SH-SY5Y (cell line): ENCODE measurements around the gene LUZP1.

Experiments used
- GATA2 ChIP-seq: IDR thresholded peaks from 2 replicates; pipeline ENCODE4 v1.6.1; 2011; ENCODE audit warnings: mild to moderate bottlenecking, low read depth, low read length
- GATA3 ChIP-seq: IDR thresholded peaks from 2 replicates; pipeline ENCODE4 v1.6.1; 2011; ENCODE audit warnings: low read depth, mild to moderate bottlenecking, low read length, moderate library complexity

Gene LUZP1

GRCh38 chr1:23079025-23079424 lies 89.6 kb downstream of the LUZP1 start:
- no peak for TF ChIP-seq GATA2
- TF ChIP-seq GATA3: no peak

- TF ChIP-seq GATA3: no peak
- no peak for TF ChIP-seq GATA2
These were observed 94.6 kb downstream of the LUZP1 start for GRCh38 chr1:23074012-23074411.

- TF ChIP-seq GATA3 (no peak), GATA2 (no peak)
These were observed 99.0 kb downstream of the LUZP1 start for GRCh38 chr1:23069675-23070074.

GRCh38 chr1:23069149-23069548 lies 99.5 kb downstream of the LUZP1 start:
- no peak for TF ChIP-seq GATA2
- TF ChIP-seq GATA3: no peak

GRCh38 chr1:23066075-23066474 lies 102.6 kb downstream of the LUZP1 start:
- TF ChIP-seq GATA3: no peak

GRCh38 chr1:23065385-23065784 lies 103.3 kb downstream of the LUZP1 start:
- TF ChIP-seq GATA3 (no peak), GATA2 (peak; percentile 71)

GRCh38 chr1:23062271-23062670 lies 106.4 kb downstream of the LUZP1 start:
- no peak for TF ChIP-seq GATA2
- TF ChIP-seq GATA3: no peak

GRCh38 chr1:23057301-23057700 lies 111.4 kb downstream of the LUZP1 start:
- TF ChIP-seq GATA3 (no peak), GATA2 (no peak)

- TF ChIP-seq GATA2: no peak
- no peak for TF ChIP-seq GATA3
These were observed 117.3 kb downstream of the LUZP1 start for GRCh38 chr1:23051290-23051909.

GRCh38 chr1:23050201-23050600 lies 118.5 kb downstream of the LUZP1 start:
- TF ChIP-seq GATA2 (no peak), GATA3 (no peak)

GRCh38 chr1:23044035-23044434 lies 124.6 kb downstream of the LUZP1 start:
- TF ChIP-seq GATA2 (no peak), GATA3 (no peak)

- no peak for TF ChIP-seq GATA3
- no peak for TF ChIP-seq GATA2
These were observed 128.1 kb downstream of the LUZP1 start for GRCh38 chr1:23040509-23040908.

- TF ChIP-seq GATA2: peak; percentile 43
- 0 out of 2 replicates have a peak, but pooled peaks have one; percentile 21 for TF ChIP-seq GATA3
These were observed 129.3 kb downstream of the LUZP1 start for GRCh38 chr1:23039308-23039826.

- no peak for TF ChIP-seq GATA3
- TF ChIP-seq GATA2: no peak
These were observed 131.4 kb downstream of the LUZP1 start for GRCh38 chr1:23037081-23037740.

GRCh38 chr1:23035823-23036452 lies 132.7 kb downstream of the LUZP1 start:
- TF ChIP-seq GATA3 (no peak), GATA2 (no peak)
